Thyroid gland (tissue), 4 donors: Measurements from ENCODE around the gene DCDC1. TPM values are rescaled to one million over a fixed set of nuclear protein-coding genes. Genes with fewer than 3 reads are reported as not detected.

Experiments
- DNase-seq, 2 donors: peaks; one replicate each; pipeline ENCODE4 v3.0.0-alpha.2; 2019
- H3K27ac ChIP-seq, 3 donors: fragments of 200-600 bp; sonication (generic); 1 replicate in 2 of 3; 2 replicates in 1 of 3; pipeline ENCODE4 v1.5.1; 2016 to 2019; ENCODE audit warnings: mild to moderate bottlenecking in 1 of 3, moderate library complexity in 1 of 3
- H3K27me3 ChIP-seq: fragments of 200-600 bp; sonication (generic); one replicate; pipeline ENCODE4 v1.5.1; 2019
- H3K36me3 ChIP-seq, 2 donors: fragments of 200-600 bp; sonication (generic); one replicate each; pipeline ENCODE4 v1.5.1; 2016 to 2019
- H3K4me1 ChIP-seq, 2 donors: fragments of 200-600 bp; sonication (generic); one replicate each; pipeline ENCODE4 v1.5.1; 2017 to 2019
- H3K4me3 ChIP-seq, 3 donors: fragments of 200-600 bp; sonication (generic); replicated peaks in 1 of 3; 1 replicate in 2 of 3; 2 replicates in 1 of 3; pipeline ENCODE4 v1.5.1; 2016; ENCODE audit warnings: mild to moderate bottlenecking in 1 of 3
- H3K9me3 ChIP-seq: fragments of 200-600 bp; sonication (generic); one replicate; pipeline ENCODE4 v1.5.1; 2017
- POLR2A ChIP-seq, 2 donors: fragments of 450-650 bp; IDR thresholded peaks; one replicate each; pipeline ENCODE4 v1.6.1; 2017; ENCODE audit warnings: antibody characterized with exemption in 2 of 2, mild to moderate bottlenecking in 2 of 2, moderate library complexity in 1 of 2
- WGBS, 2 donors: methylation state at CpG; one replicate each; pipeline ENCODE4 v1.1.5; 2017; 5-methylcytosine and 5-hydroxymethylcytosine counted together
- intact Hi-C: fragments of 100-400 bp; cut with DNase I; formaldehyde crosslinking; loops from one replicate; pipeline ENCODE4 v1.15.1; 2023
- total RNA-seq, 4 donors: library from RNA; depleted of rRNA; stranded (reverse); fragments of >200 nt; gene quantifications; one replicate each; pipeline ENCODE4 v1.2.3, GENCODE V29; 2016
- TF ChIP-seq, protein P1 (sequence below), 6 experiments: fragments of 200-600 bp in 3 of 6; fragments of 450-650 bp in 3 of 6; sonication (generic) in 3 of 6; IDR thresholded peaks; one replicate each; pipeline ENCODE4 v1.5.1; 2016 to 2019; ENCODE audit warnings: antibody characterized with exemption in 6 of 6, mild to moderate bottlenecking in 2 of 6, inconsistent platforms in 1 of 6, moderate library complexity in 1 of 6

DCDC1 gene
- total RNA-seq, 4 donors from 2014 or later: 4.4 to 17.2 (median 9.9) TPM

DNA sequence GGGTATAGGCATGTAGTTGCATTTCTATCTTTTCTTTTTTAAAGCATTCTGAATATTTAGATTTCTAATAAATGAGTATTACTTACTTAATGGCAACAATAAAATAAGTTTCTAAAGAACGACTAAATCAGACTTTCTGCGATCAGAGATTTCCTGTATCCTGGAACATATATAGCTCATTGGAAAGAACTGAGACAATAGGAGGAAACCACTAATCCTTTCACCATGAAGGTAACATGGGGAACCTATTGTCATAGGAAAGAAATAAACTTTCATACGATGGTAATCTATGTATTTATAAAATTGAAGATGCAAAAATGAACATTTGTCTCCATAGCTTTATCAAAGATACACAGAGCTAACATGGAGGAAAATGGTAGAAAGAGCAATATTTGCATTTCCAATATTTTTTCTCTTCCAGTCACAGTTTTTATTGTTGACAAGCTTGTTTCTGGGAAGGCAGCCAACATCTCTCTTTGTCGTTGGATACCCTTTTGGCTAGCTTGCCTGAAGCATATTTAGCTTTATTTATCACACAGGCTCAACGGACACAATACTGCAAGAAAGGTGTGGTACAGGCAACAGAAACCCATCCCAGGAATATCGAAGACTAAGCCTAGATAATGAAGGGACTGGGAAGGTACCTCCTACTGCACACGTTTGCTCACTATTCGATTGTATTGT lies 490.1 kb downstream of the DCDC1 start:
- intact Hi-C loops: no loop called here
- Histone ChIP-seq H3K36me3 (no peaks in the 10 kb centered on the region), H3K27ac (no peak overlapping the region), H3K4me3 (no peak overlapping the region), H3K4me1 (no peaks in the 10 kb centered on the region), H3K27me3 (no peaks in the 10 kb centered on the region), H3K9me3 (no peaks in the 10 kb centered on the region)
- peak; percentile 4 to 14 for DNase-seq
- TF ChIP-seq, protein P1, sequence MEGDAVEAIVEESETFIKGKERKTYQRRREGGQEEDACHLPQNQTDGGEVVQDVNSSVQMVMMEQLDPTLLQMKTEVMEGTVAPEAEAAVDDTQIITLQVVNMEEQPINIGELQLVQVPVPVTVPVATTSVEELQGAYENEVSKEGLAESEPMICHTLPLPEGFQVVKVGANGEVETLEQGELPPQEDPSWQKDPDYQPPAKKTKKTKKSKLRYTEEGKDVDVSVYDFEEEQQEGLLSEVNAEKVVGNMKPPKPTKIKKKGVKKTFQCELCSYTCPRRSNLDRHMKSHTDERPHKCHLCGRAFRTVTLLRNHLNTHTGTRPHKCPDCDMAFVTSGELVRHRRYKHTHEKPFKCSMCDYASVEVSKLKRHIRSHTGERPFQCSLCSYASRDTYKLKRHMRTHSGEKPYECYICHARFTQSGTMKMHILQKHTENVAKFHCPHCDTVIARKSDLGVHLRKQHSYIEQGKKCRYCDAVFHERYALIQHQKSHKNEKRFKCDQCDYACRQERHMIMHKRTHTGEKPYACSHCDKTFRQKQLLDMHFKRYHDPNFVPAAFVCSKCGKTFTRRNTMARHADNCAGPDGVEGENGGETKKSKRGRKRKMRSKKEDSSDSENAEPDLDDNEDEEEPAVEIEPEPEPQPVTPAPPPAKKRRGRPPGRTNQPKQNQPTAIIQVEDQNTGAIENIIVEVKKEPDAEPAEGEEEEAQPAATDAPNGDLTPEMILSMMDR (IDR thresholded peaks at IDR 0.05): no peak
- no peak for TF ChIP-seq POLR2A (IDR thresholded peaks at IDR 0.05)
- 51 to 54% methylated on average over 8 of the region's 8 CpGs for WGBS, 2 donors

DNA sequence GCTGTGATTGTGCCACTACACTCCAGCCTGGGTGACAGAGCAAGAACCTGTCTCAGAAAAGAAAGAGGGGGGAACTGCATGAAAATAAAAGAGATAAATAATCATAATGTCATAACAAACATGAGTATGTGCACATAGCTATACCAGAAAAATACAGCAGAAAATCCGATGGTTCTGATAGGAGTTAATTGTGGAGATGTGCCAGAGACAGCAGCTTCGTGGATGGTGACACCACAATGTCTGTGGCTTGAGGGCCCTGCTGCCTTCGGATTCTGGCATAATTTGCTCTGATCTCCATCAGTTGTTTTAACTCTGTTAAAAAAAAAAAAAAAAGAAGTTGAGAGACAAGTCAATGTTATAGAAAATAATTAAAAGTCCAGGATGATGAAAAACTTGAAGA lies 491.1 kb downstream of the DCDC1 start:
- no peaks in the 10 kb centered on the region for H3K4me1 ChIP-seq
- TF ChIP-seq, protein P1 (IDR thresholded peaks at IDR 0.05): no peak
- TF ChIP-seq POLR2A (IDR thresholded peaks at IDR 0.05): no peak
- WGBS, 2 donors: 74 to 86% methylated on average over 3 of the region's 3 CpGs

DNA sequence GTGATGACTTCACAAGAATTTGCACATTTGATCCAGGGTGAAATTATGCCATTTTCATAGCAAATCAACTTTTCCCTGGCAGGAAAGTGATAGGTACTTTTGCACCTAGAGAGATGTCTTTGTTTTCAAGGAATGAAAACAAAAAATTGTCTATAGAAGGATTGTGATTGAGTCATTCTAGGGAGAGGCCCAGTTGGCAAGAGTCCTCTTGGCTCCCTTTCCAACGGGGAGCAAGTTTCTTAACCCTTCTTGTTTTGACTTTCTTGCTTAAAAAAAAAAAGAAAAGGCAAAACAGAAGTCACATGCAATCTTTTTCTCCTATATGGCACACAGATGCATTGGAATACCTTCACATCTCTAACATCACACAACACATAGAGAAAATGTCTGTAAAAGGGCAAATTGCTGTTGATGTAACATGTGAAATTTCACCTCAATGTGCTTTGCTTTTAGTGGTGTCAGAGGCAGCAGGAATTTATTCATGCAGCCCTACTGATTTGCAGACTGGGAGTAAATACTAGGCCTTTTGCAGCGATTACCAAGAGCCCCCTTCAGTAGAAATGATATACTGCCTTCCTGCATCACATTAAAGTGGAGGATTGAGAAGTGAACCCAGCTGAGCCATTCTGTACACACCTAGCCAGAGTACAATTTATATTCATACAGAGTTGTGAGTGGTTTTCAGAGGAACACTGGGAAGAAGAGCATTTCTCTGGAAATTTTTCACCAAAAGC lies 492.7 kb downstream of the DCDC1 start:
- Histone ChIP-seq H3K27ac (no peak overlapping the region), H3K36me3 (no peaks in the 10 kb centered on the region), H3K27me3 (no peaks in the 10 kb centered on the region), H3K4me3 (no peak overlapping the region), H3K9me3 (no peaks in the 10 kb centered on the region), H3K4me1 (no peaks in the 10 kb centered on the region)
- TF ChIP-seq, protein P1 (IDR thresholded peaks at IDR 0.05): no peak
- 28 to 37% methylated on average over 2 of the region's 2 CpGs for WGBS, 2 donors
- intact Hi-C loops: no loop called here
- DNase-seq: peak in 1 of 2 donors; percentile 18

More for the DNA sequence above, 491.1 kb downstream of the DCDC1 start:
- no peak overlapping the region for H3K27ac ChIP-seq
- DNase-seq: no peak
- no peaks in the 10 kb centered on the region for H3K36me3 ChIP-seq
- no peak overlapping the region for H3K4me3 ChIP-seq
- intact Hi-C loops: no loop called here
- no peaks in the 10 kb centered on the region for H3K9me3 ChIP-seq
- H3K27me3 ChIP-seq: no peaks in the 10 kb centered on the region

DNA sequence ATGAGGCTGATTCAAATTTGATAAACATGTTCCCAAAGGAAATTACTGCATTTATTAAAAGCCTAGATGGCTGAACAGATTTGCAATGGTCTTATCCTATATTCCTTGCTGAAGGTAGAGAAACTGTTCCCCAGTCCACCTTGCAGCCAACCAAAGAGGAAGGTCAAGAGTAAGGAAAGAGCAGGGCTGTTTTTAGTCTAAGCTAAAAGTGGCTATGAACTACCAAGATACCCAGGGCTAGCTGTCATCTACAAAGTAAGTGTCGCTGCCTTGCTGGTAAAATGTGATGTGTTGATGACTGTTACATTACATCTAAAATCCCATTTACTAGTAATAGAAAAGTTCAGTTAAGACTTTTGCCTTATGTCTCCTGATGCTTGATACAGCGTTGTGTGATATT lies 493.3 kb downstream of the DCDC1 start:
- intact Hi-C loops: no loop called here
- WGBS, 2 donors: 95 to 98% methylated on average over 2 of the region's 2 CpGs
- H3K36me3 ChIP-seq: no peaks in the 10 kb centered on the region
- no peak overlapping the region for H3K27ac ChIP-seq
- no peak overlapping the region for H3K4me3 ChIP-seq
- no peak for DNase-seq
- TF ChIP-seq, protein P1 (IDR thresholded peaks at IDR 0.05): no peak
- no peak for TF ChIP-seq POLR2A (IDR thresholded peaks at IDR 0.05)
- H3K4me1 ChIP-seq: no peaks in the 10 kb centered on the region
- H3K27me3 ChIP-seq: no peaks in the 10 kb centered on the region
- no peaks in the 10 kb centered on the region for H3K9me3 ChIP-seq

DNA sequence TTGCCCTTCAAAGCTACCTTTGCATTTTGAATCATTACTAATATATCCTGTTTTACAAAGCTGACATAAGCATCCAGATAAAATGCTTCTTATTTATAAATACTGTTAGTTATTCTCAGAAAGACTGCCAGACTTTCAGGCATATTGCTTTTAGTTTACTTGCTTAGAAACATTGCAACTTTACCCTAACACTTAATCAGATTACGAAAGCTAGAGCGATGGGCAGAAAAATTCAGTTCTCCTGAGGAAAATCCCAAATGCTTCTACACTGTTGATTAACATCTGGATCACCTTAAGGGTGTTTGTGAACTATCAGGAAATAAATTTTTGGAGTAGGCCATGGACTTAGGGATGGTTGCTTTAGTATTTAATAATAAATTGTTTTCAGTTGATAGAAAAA lies 493.7 kb downstream of the DCDC1 start:
- Histone ChIP-seq H3K36me3 (no peaks in the 10 kb centered on the region), H3K27me3 (no peaks in the 10 kb centered on the region), H3K9me3 (no peaks in the 10 kb centered on the region), H3K4me1 (no peaks in the 10 kb centered on the region), H3K4me3 (no peak overlapping the region), H3K27ac (no peak overlapping the region)
- intact Hi-C loops: no loop called here
- TF ChIP-seq, protein P1 (IDR thresholded peaks at IDR 0.05): no peak
- no peak for TF ChIP-seq POLR2A (IDR thresholded peaks at IDR 0.05)
- 89 to 97% methylated on average over 2 of the region's 2 CpGs for WGBS, 2 donors
- DNase-seq: no peak
